Measurements from ENCODE around the gene CLCN2.

- TF ChIP-seq POLR2AphosphoS5 (IDR thresholded peaks at IDR 0.05; ENCODE audit: low read depth, low read length) (no peak), POLR2A (IDR thresholded peaks at IDR 0.05; ENCODE audit: low read depth, low read length) (no peak)
Observed at GRCh38 chr3:184360070-184360928, 1.1 kb downstream of the CLCN2 start.
